SK-N-SH treated with all-trans-retinoic acid at 6 μM for 48 hours (cell line): Measurements from ENCODE around the gene RNU1-4.

Experiments
- ARNTL ChIP-seq: fragments of 450-650 bp; formaldehyde crosslinking; IDR thresholded peaks from 2 replicates; pipeline ENCODE4 v1.5.0; 2020; ENCODE audit warnings: low read depth, mild to moderate bottlenecking, moderate library complexity, borderline replicate concordance
- ESRRG ChIP-seq: fragments of 250-450 bp; sonication (Bioruptor Pico); IDR thresholded peaks from 2 replicates; pipeline ENCODE4 v1.6.1; 2021; ENCODE audit warnings: mild to moderate bottlenecking
- GLIS3 ChIP-seq: fragments of 250-450 bp; sonication (Bioruptor Pico); IDR thresholded peaks from 2 replicates; pipeline ENCODE4 v1.5.0; 2020; ENCODE audit warnings: mild to moderate bottlenecking, moderate library complexity
- PATZ1 ChIP-seq: fragments of 250-450 bp; sonication (Bioruptor Pico); IDR thresholded peaks from 2 replicates; pipeline ENCODE4 v1.8.0; 2020; ENCODE audit warnings: mild to moderate bottlenecking, moderate library complexity, borderline replicate concordance
- POU6F1 ChIP-seq: fragments of 250-450 bp; sonication (Bioruptor Pico); IDR thresholded peaks from 2 replicates; pipeline ENCODE4 v1.8.0; 2021; ENCODE audit warnings: low read depth, mild to moderate bottlenecking, moderate library complexity, borderline replicate concordance
- TSHZ2 ChIP-seq: fragments of 250-450 bp; sonication (Bioruptor Pico); IDR thresholded peaks from 2 replicates; pipeline ENCODE4 v1.5.0; 2020; ENCODE audit warnings: mild to moderate bottlenecking, moderate library complexity
- ZFP3 ChIP-seq: fragments of 250-450 bp; sonication (Bioruptor Pico); IDR thresholded peaks from 2 replicates; pipeline ENCODE4 v1.5.0; 2020; ENCODE audit warnings: mild to moderate bottlenecking, moderate library complexity
- ZFP30 ChIP-seq: fragments of 450-650 bp; formaldehyde crosslinking; IDR thresholded peaks from 2 replicates; pipeline ENCODE4 v1.5.0; 2022; ENCODE audit warnings: mild to moderate bottlenecking, moderate library complexity
- ZNF70 ChIP-seq: fragments of 450-650 bp; formaldehyde crosslinking; IDR thresholded peaks from 2 replicates; pipeline ENCODE4 v1.5.0; 2020; ENCODE audit warnings: mild to moderate bottlenecking, moderate library complexity

GRCh38 chr1:16717336-16718098, 22.8 kb upstream of the RNU1-4 start:
- no peak for TF ChIP-seq ZFP30
- no peak for TF ChIP-seq PATZ1 (CRISPR knock-in tag)
- no peak for TF ChIP-seq ZFP3
- no peak for TF ChIP-seq GLIS3 (CRISPR knock-in tag)
- TF ChIP-seq TSHZ2 (CRISPR knock-in tag) = no peak
- TF ChIP-seq ZNF70 (CRISPR knock-in tag) = no peak
- no peak for TF ChIP-seq POU6F1 (CRISPR knock-in tag)
- no peak for TF ChIP-seq ESRRG (CRISPR knock-in tag)
- TF ChIP-seq ARNTL (CRISPR knock-in tag) = no peak
